ENCODE data around the gene CACNB3. TPM values are rescaled to one million over a fixed set of nuclear protein-coding genes. Genes with fewer than 3 reads are reported as not detected.

Gene CACNB3
- total and polyA plus RNA-seq, 2 of the 13 experiments (the other 11 are each of a cell fraction or from before 2014, with no cell fraction given), result 0.29 to 0.54 TPM

DNA sequence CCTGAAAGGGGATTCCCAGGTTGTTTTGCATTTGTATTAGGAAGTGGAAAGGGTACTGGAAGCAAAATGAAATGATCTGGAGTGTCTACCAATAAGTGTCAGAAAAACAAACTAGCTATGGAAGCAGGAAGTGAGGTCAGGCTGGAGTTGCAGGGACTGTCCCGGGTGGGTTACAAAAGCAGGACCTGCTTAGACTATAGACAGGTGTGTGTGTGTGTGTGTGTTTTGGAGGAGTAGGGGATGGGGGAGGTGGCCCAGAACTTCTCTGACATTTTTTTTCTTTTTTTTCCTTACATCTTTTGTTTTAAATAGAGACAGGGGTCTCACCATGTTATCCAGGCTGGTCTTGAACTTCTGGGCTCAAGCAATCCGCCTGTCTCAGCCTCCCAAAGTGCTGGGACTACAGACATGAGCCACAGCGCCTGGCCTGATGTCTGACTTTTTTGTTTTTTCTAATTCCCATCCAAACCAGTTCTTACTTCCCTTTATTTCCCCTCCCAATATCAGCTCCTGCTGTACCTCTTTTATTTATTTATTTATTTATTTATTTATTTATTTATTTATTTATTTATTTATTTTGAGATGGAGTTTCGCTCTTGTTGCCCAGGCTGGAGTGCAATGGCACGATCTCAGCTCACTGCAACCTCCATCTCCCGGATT, 47.9 kb downstream of the CACNB3 start (continued):
- no peak for TF ChIP-seq MZF1 (CRISPR knock-in tag; IDR thresholded peaks at IDR 0.05; ENCODE audit: borderline replicate concordance)
- TF ChIP-seq BRD4 (CRISPR knock-in tag; IDR thresholded peaks at IDR 0.05), result no peak
- TF ChIP-seq, protein P1, sequence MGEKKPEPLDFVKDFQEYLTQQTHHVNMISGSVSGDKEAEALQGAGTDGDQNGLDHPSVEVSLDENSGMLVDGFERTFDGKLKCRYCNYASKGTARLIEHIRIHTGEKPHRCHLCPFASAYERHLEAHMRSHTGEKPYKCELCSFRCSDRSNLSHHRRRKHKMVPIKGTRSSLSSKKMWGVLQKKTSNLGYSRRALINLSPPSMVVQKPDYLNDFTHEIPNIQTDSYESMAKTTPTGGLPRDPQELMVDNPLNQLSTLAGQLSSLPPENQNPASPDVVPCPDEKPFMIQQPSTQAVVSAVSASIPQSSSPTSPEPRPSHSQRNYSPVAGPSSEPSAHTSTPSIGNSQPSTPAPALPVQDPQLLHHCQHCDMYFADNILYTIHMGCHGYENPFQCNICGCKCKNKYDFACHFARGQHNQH (CRISPR knock-in tag; IDR thresholded peaks at IDR 0.05), result no peak
- TF ChIP-seq NFIC (IDR thresholded peaks at IDR 0.05; ENCODE audit: low read length), result no peak
- TF ChIP-seq CC2D1A (CRISPR knock-in tag; IDR thresholded peaks at IDR 0.05), result no peak
- no peak for TF ChIP-seq PHF8 (CRISPR knock-in tag; IDR thresholded peaks at IDR 0.05)
- TF ChIP-seq, protein P2, sequence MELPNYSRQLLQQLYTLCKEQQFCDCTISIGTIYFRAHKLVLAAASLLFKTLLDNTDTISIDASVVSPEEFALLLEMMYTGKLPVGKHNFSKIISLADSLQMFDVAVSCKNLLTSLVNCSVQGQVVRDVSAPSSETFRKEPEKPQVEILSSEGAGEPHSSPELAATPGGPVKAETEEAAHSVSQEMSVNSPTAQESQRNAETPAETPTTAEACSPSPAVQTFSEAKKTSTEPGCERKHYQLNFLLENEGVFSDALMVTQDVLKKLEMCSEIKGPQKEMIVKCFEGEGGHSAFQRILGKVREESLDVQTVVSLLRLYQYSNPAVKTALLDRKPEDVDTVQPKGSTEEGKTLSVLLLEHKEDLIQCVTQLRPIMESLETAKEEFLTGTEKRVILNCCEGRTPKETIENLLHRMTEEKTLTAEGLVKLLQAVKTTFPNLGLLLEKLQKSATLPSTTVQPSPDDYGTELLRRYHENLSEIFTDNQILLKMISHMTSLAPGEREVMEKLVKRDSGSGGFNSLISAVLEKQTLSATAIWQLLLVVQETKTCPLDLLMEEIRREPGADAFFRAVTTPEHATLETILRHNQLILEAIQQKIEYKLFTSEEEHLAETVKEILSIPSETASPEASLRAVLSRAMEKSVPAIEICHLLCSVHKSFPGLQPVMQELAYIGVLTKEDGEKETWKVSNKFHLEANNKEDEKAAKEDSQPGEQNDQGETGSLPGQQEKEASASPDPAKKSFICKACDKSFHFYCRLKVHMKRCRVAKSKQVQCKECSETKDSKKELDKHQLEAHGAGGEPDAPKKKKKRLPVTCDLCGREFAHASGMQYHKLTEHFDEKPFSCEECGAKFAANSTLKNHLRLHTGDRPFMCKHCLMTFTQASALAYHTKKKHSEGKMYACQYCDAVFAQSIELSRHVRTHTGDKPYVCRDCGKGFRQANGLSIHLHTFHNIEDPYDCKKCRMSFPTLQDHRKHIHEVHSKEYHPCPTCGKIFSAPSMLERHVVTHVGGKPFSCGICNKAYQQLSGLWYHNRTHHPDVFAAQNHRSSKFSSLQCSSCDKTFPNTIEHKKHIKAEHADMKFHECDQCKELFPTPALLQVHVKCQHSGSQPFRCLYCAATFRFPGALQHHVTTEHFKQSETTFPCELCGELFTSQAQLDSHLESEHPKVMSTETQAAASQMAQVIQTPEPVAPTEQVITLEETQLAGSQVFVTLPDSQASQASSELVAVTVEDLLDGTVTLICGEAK (IDR thresholded peaks at IDR 0.05), result 0 out of 2 replicates have a peak, but pooled peaks have one; percentile 3
- TF ChIP-seq, protein P2 (CRISPR knock-in tag; IDR thresholded peaks at IDR 0.05), result no peak
- TF ChIP-seq ZFP90 (CRISPR knock-in tag; IDR thresholded peaks at IDR 0.05; ENCODE audit: borderline replicate concordance), result no peak
- TF ChIP-seq PHF21A (CRISPR knock-in tag; IDR thresholded peaks at IDR 0.05), result peak; percentile 7; the same call in 1 of the 2 replicates
- 0 out of 2 replicates have a peak, but pooled peaks have one; percentile 10 for TF ChIP-seq TOE1 (CRISPR knock-in tag; IDR thresholded peaks at IDR 0.05)
- TF ChIP-seq, protein P3, sequence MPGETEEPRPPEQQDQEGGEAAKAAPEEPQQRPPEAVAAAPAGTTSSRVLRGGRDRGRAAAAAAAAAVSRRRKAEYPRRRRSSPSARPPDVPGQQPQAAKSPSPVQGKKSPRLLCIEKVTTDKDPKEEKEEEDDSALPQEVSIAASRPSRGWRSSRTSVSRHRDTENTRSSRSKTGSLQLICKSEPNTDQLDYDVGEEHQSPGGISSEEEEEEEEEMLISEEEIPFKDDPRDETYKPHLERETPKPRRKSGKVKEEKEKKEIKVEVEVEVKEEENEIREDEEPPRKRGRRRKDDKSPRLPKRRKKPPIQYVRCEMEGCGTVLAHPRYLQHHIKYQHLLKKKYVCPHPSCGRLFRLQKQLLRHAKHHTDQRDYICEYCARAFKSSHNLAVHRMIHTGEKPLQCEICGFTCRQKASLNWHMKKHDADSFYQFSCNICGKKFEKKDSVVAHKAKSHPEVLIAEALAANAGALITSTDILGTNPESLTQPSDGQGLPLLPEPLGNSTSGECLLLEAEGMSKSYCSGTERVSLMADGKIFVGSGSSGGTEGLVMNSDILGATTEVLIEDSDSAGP (CRISPR knock-in tag; IDR thresholded peaks at IDR 0.05; ENCODE audit: borderline replicate concordance), result peak; percentile 80; the same call in 1 of the 2 replicates
- TF ChIP-seq ZNF878 (CRISPR knock-in tag; IDR thresholded peaks at IDR 0.05), result no peak
- peak; percentile 57; the same call in 1 of the 2 replicates for TF ChIP-seq CHD4 (IDR thresholded peaks at IDR 0.05; ENCODE audit: borderline replicate concordance, low read length)
